HEK293 (cell line): ENCODE data around the gene CHI3L2.

Experiments used
- CTCF ChIA-PET: fragments of 350-600 bp; formaldehyde crosslinking; extraction: SDS; loops from one replicate; lab custom pipeline; 2021; ENCODE audit warnings: antibody characterized with exemption; lab: Yijun Ruan, JAX
- POLR2A ChIA-PET: fragments of 300-600 bp; formaldehyde crosslinking; extraction: SDS; loops from one replicate; lab custom pipeline; 2020; ENCODE audit warnings: antibody characterized with exemption, inconsistent platforms; lab: Yijun Ruan, JAX
- H3K27ac ChIP-seq: fragments of 200-500 bp; sonication (Bioruptor generic); 2 replicates; pipeline ENCODE4 v1.5.1; 2014; ENCODE audit warnings: low read depth, low read length, control low read depth, inconsistent platforms; ENCODE audit errors: extremely low read depth
- H3K36me3 ChIP-seq, 2 experiments: fragments of 200-500 bp in 1 of 2; sonication (Bioruptor generic) in 1 of 2; 1 replicate in 1 of 2; 2 replicates in 1 of 2; pipeline ENCODE4 v1.5.1; 2014 to 2017; ENCODE audit warnings: inconsistent platforms in 2 of 2, low read length in 2 of 2; ENCODE audit not compliant: control insufficient read depth in 2 of 2, insufficient read depth in 1 of 2
- H3K4me1 ChIP-seq: fragments of 200-500 bp; sonication (Bioruptor generic); 2 replicates; pipeline ENCODE4 v1.5.1; 2014; ENCODE audit warnings: mild to moderate bottlenecking, low read length, inconsistent platforms; ENCODE audit not compliant: control insufficient read depth, insufficient read depth
- H3K4me3 ChIP-seq: 2 replicates; pipeline ENCODE4 v1.5.1; 2011; ENCODE audit warnings: low read depth, mild to moderate bottlenecking, control low read depth, low read length, moderate library complexity
- H3K9me3 ChIP-seq: fragments of 200-500 bp; sonication (Bioruptor generic); 2 replicates; pipeline ENCODE4 v1.5.1; 2014; ENCODE audit warnings: low read depth, low read length, inconsistent platforms; ENCODE audit not compliant: control insufficient read depth, insufficient read depth
- BCL11B ChIP-seq: fragments of 450-650 bp; formaldehyde crosslinking; IDR thresholded peaks from 2 replicates; pipeline ENCODE4 v1.5.1; 2016; ENCODE audit warnings: low read depth, missing biosample characterization, missing genetic modification characterization
- GLIS1 ChIP-seq: fragments of 450-650 bp; formaldehyde crosslinking; IDR thresholded peaks from 2 replicates; pipeline ENCODE4 v1.5.1; 2016; ENCODE audit warnings: missing biosample characterization, missing genetic modification characterization
- KLF17 ChIP-seq: fragments of 450-650 bp; formaldehyde crosslinking; IDR thresholded peaks from 2 replicates; pipeline ENCODE4 v1.5.1; 2016; ENCODE audit warnings: missing biosample characterization, missing genetic modification characterization
- PRDM1 ChIP-seq: fragments of 450-650 bp; formaldehyde crosslinking; IDR thresholded peaks from 2 replicates; pipeline ENCODE4; 2016; ENCODE audit warnings: missing biosample characterization, missing genetic modification characterization
- PRDM4 ChIP-seq: fragments of 450-650 bp; formaldehyde crosslinking; IDR thresholded peaks from 2 replicates; pipeline ENCODE4 v1.5.1; 2017; ENCODE audit warnings: missing biosample characterization, missing genetic modification characterization
- ZBTB48 ChIP-seq: fragments of 450-650 bp; formaldehyde crosslinking; IDR thresholded peaks from 2 replicates; pipeline ENCODE4 v1.5.1; 2016; ENCODE audit warnings: missing biosample characterization, missing genetic modification characterization
- ZNF112 ChIP-seq: fragments of 450-650 bp; formaldehyde crosslinking; IDR thresholded peaks from 2 replicates; pipeline ENCODE4 v1.5.0; 2017; ENCODE audit warnings: missing biosample characterization, missing genetic modification characterization
- ZNF148 ChIP-seq: fragments of 450-650 bp; formaldehyde crosslinking; IDR thresholded peaks from 2 replicates; pipeline ENCODE4 v1.5.0; 2017; ENCODE audit warnings: missing biosample characterization, missing genetic modification characterization, borderline replicate concordance
- ZNF169 ChIP-seq: fragments of 450-650 bp; formaldehyde crosslinking; IDR thresholded peaks from 2 replicates; pipeline ENCODE4 v1.5.1; 2016; ENCODE audit warnings: missing biosample characterization, missing genetic modification characterization
- ZNF280C ChIP-seq: fragments of 450-650 bp; formaldehyde crosslinking; IDR thresholded peaks from 2 replicates; pipeline ENCODE4 v1.5.1; 2016; ENCODE audit warnings: missing biosample characterization, missing genetic modification characterization
- ZNF292 ChIP-seq: fragments of 450-650 bp; formaldehyde crosslinking; IDR thresholded peaks from 2 replicates; pipeline ENCODE4 v1.5.1; 2016; ENCODE audit warnings: low read depth, missing biosample characterization, missing genetic modification characterization, borderline replicate concordance
- ZNF341 ChIP-seq: fragments of 450-650 bp; formaldehyde crosslinking; IDR thresholded peaks from 2 replicates; pipeline ENCODE4; 2016; ENCODE audit warnings: low read depth, missing biosample characterization, missing genetic modification characterization
- ZNF510 ChIP-seq: fragments of 450-650 bp; formaldehyde crosslinking; IDR thresholded peaks from 2 replicates; pipeline ENCODE4 v1.5.1; 2018; ENCODE audit warnings: mild to moderate bottlenecking, missing genetic modification characterization, missing biosample characterization; ENCODE audit not compliant: insufficient replicate concordance
- ZNF560 ChIP-seq: fragments of 450-650 bp; formaldehyde crosslinking; IDR thresholded peaks from 2 replicates; pipeline ENCODE4 v1.5.1; 2017; ENCODE audit warnings: missing biosample characterization, missing genetic modification characterization, borderline replicate concordance
- ZNF626 ChIP-seq: fragments of 450-650 bp; sonication (Bioruptor Pico); formaldehyde crosslinking; IDR thresholded peaks from 2 replicates; pipeline ENCODE4 v1.5.1; 2018; ENCODE audit warnings: missing biosample characterization, missing genetic modification characterization, inconsistent platforms
- ZNF768 ChIP-seq: fragments of 450-650 bp; formaldehyde crosslinking; IDR thresholded peaks from 2 replicates; pipeline ENCODE4 v1.5.1; 2018; ENCODE audit warnings: missing biosample characterization, mild to moderate bottlenecking, missing genetic modification characterization
- ZNF777 ChIP-seq: fragments of 450-650 bp; formaldehyde crosslinking; IDR thresholded peaks from 2 replicates; pipeline ENCODE4 v1.5.1; 2017; ENCODE audit warnings: missing biosample characterization, missing genetic modification characterization, borderline replicate concordance
- ZSCAN30 ChIP-seq: fragments of 450-650 bp; IDR thresholded peaks from 2 replicates; pipeline ENCODE4 v1.5.1; 2018; ENCODE audit warnings: missing biosample characterization, mild to moderate bottlenecking, missing genetic modification characterization, moderate library complexity

The CHI3L2 gene

GRCh38 chr1:111227851-111228747 is 586 bp downstream of the CHI3L2 start:
- Histone ChIP-seq H3K36me3 (no peaks in the 10 kb centered on the region), H3K9me3 (no peaks in the 10 kb centered on the region), H3K4me1 (no peaks in the 10 kb centered on the region), H3K4me3 (no peak overlapping the region), H3K27ac (no peak overlapping the region)
- ChIA-PET CTCF (interaction anchor here (0.9 to 1.6 kb wide), 3 partner anchors 13 to 176 kb away, joined by 3 to 8 read pairs (median 4); no protein-coding TSS in a partner anchor), POLR2A (no interaction called here)
- TF ChIP-seq GLIS1 (tag by site-specific recombination): peak; percentile 50
- 0 out of 2 replicates have a peak, but pooled peaks have one; percentile 16 for TF ChIP-seq PRDM1 (tag by site-specific recombination)
- TF ChIP-seq ZNF560 (tag by site-specific recombination): no peak

- ChIA-PET CTCF (interaction anchor here (1.4 to 1.6 kb wide), 2 partner anchors 171 to 175 kb away, joined by 4 to 8 read pairs; no protein-coding TSS in a partner anchor), POLR2A (no interaction called here)
- no peaks in the 10 kb centered on the region for H3K36me3 ChIP-seq
- TF ChIP-seq ZSCAN30 (tag by site-specific recombination): no peak
- no peak for TF ChIP-seq ZNF280C
- TF ChIP-seq ZNF169 (tag by site-specific recombination): no peak
- TF ChIP-seq ZNF341 (tag by site-specific recombination): no peak
- TF ChIP-seq PRDM4 (tag by site-specific recombination): no peak
- TF ChIP-seq ZNF768: no peak
- TF ChIP-seq ZNF777 (tag by site-specific recombination): no peak
- TF ChIP-seq ZNF112 (tag by site-specific recombination): no peak
- TF ChIP-seq ZNF510 (tag by site-specific recombination): no peak
- TF ChIP-seq ZNF626: no peak
- TF ChIP-seq ZNF292 (tag by site-specific recombination): no peak
- no peak for TF ChIP-seq ZNF148 (tag by site-specific recombination)
- TF ChIP-seq ZBTB48 (tag by site-specific recombination): no peak
- no peak for TF ChIP-seq KLF17 (tag by site-specific recombination)
- TF ChIP-seq BCL11B: no peak
- no peak overlapping the region for H3K4me3 ChIP-seq
- no peak overlapping the region for H3K27ac ChIP-seq
- no peaks in the 10 kb centered on the region for H3K4me1 ChIP-seq
- H3K9me3 ChIP-seq: no peaks in the 10 kb centered on the region
These were observed 1.2 kb downstream of the CHI3L2 start for GRCh38 chr1:111228748-111229126.
